GM19438 (cell line): Measurements from ENCODE around the gene NTHL1.

ENCODE experiments used
- ATAC-seq: cut with Tn5 transposase; IDR thresholded peaks from one replicate; pipeline ENCODE4 v1.9.1; 2021; ENCODE audit warnings: low read depth; ENCODE audit not compliant: unreplicated experiment

Gene NTHL1

DNA sequence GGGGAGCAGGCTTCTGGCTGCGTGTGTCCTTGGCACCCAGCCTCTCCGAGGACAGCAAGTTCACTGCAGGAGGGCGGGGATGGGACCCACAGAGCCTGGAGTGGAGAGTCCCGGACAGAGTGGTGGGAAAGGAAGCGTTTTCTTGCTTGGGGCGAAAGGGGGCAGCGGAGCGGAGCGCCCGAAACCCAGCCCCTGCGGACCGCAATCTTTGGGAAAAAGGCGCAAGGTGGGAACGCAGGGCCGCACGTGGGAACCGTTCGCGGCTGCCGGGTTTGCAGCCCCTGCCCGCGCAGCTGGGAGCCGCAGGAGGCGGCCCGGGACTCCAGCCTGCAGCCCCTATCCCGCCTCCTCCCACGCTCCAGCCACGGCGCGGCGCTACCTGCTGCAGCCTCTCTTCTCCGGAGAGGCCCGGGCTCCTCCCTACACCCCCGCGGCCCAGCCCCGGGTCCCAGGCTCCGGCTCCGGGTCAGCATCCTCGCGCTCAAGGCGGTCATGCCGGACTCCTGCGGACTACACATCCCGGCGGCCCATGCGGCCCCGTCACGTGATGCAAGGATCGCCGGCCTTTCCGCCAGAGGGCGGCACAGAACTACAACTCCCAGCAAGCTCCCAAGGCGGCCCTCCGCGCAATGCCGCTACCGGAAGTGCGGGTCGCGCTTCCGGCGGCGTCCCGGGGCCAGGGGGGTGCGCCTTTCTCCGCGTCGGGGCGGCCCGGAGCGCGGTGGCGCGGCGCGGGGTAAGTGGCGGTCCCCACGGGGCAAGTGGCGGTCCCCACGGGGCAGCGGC, at the start of gene NTHL1, which contains the start of gene TSC2:
Gene NTHL1 (minus strand): TSS at position 505 of the 786 bp plus-strand sequence. CDS start 11 bp downstream, at position 494.
Gene TSC2 (plus strand): TSS at position 656 of the 786 bp plus-strand sequence. CDS start 631 bp downstream, outside the sequence.
- ATAC-seq: peak; percentile 89

DNA sequence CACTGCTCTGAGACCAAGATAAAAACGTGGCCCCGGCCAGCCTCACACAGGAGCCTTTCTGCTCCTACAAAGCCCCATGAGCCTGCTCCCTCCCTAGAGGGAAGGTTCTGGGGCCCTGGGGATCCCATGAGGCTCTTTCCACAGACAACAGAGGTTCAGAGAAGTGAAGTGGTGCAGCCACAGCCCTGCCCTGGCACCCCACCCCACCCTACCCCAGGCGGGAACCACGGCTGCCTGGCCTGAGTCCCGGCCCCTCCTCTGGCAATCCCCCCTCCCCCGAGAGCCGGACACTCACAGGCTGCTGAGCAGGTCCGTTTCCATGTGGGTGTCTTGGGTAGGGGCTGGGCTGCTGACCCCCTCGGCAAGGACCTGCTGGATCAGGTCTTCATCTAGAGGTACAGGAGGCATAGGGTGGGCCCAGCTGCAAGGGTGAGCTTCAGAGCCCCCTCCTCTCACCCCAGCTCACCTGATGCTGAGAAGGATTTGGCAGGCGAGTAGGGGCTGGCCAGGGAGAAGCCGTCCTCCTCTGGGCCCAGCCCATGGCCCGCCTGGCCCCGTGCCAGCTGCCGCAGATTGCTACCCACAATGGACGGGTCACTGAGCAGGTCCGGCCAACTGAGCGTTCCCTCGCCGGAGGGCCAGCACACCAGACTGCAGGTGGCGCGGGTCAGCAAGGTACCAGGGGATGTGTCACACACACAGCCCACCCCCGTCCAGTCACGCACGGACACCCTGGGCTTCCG, 49.4 kb upstream of the NTHL1 start:
- ATAC-seq: no peak

DNA sequence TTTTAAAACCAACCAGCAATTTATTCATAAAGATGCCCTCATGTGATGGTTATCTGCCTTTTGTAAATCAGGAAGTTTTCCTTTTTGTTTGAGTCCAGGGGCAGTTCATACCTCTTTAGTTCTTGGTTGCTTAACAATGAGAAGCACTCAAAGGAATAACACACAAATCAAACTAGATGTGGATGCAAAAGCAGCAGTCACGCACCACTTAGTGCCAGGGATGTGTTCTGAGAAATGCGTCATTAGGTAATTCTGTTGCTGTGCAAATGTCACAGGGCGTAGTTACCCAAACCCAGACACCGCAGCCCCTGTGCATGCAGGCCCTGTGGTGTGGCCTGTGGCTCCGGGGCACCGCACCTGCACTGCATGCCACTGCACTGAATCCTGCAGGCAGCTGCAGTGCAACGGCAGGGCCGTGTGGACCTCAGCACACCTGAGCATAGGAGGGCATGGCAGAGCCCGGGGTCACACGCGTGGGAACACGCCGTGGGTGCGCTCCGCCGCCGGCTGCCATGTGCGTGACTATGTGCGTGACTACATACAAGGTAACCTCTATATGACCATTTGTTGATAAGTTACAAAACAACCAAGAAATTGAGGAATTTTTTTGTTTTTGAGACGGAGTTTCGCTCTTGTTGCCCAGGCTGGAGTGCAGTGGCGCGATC, 48.4 kb upstream of the NTHL1 start:
- no peak for ATAC-seq

GRCh38 chr16:2095315-2095853, 47.8 kb upstream of the NTHL1 start:
- no peak for ATAC-seq

DNA sequence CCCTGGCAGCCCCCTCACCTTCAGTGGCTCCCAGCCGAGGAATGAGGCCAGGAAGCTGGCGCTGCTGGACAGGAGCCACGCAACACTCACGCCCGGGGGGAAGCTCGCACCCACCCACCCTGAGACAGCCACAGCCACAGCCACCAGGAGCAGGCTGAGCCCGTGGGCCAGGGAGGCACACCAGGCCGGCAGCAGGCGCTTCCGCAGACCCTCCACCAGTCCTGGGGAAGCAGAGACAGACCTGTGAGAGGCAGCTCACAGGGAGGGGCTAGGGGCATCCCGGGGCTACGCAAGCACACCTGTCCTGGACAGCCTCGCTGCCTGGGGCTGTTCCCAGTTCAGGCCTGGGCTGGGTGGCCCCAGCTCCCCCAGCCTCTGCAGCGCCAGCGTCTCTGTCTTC, 46.2 kb upstream of the NTHL1 start:
- ATAC-seq: no peak

- no peak for ATAC-seq
Observed at GRCh38 chr16:2092866-2093265, 45.2 kb upstream of the NTHL1 start.

DNA sequence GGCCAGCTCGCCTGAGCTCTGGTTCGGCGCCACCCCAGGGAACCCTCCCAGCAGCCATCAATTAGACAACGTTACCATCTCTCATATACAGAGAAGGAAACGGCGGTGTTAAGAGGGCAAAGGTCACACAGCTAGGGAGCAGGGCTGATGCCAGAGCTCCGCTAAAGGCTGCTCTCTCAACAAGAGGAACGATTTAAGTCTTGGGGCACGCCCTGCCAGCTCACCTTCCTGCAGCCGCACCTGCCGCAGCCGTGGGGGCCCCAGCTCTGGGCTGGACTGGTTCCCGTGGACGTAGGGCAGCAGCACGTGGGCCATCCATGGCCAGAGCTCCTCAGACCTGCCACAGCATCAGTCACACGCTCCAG, 44.6 kb upstream of the NTHL1 start:
- no peak for ATAC-seq

GRCh38 chr16:2091547-2092255, 44.1 kb upstream of the NTHL1 start:
- ATAC-seq: no peak

- ATAC-seq: no peak
Observed at GRCh38 chr16:2090777-2091546, 43.3 kb upstream of the NTHL1 start.

- no peak for ATAC-seq
Observed at GRCh38 chr16:2090481-2090776, 42.8 kb upstream of the NTHL1 start.

- ATAC-seq: no peak
Observed at GRCh38 chr16:2089706-2090480, 42.3 kb upstream of the NTHL1 start.

DNA sequence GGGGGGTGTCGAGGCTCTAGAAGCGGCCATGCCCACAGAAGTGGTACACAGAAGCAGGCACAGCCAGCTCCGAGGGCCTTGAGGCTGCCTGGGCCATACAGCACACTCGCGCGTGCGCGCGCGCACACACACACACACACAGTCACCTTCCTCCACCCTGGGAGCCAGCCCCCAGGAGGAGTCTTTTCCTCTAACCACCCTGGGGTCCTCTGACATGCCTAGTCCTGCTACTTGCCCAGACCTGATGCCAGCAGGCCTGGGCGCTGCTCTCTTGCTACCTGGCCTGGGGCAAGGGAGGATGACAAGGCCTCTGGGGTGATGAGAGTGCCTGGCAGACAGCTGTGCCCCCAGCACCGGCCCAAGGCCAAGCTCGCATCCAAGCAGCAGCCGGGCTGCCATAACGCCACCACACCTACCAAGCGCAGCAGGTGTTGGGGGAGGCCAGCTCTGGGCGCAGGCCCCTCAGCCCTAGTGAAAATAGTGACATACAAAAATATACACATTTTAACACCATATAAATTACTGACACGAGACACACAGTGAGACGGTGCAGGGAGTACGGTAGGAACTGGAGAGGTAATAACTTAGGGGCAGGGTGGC, 41.2 kb upstream of the NTHL1 start:
- no peak for ATAC-seq

DNA sequence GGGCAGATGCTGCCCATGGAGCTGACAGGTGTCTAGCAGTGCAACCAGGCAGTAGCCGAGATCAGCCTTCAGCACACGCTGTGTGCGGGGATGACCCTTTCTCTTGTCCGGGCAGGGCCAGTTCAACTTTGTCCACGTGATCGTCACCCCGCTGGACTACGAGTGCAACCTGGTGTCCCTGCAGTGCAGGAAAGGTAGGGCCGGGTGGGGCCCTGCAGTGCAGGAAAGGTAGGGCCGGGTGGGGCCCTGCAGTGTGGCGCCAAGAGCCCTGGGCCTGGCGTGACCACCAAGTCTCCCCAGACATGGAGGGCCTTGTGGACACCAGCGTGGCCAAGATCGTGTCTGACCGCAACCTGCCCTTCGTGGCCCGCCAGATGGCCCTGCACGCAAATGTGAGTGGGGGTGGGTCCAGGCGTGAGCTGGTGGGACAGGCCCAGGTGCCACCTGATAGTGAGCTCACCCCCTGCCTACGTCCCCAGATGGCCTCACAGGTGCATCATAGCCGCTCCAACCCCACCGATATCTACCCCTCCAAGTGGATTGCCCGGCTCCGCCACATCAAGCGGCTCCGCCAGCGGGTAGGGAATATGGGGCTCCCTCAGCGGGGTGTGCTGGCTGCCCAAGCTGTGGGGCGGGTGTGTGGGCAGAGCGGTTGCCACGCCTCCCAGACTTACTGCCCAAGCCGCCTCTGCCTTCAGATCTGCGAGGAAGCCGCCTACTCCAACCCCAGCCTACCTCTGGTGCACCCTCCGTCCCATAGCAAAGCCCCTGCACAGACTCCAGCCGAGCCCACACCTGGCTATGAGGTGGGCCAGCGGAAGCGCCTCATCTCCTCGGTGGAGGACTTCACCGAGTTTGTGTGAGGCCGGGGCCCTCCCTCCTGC, 40.4 kb upstream of the NTHL1 start:
- no peak for ATAC-seq

DNA sequence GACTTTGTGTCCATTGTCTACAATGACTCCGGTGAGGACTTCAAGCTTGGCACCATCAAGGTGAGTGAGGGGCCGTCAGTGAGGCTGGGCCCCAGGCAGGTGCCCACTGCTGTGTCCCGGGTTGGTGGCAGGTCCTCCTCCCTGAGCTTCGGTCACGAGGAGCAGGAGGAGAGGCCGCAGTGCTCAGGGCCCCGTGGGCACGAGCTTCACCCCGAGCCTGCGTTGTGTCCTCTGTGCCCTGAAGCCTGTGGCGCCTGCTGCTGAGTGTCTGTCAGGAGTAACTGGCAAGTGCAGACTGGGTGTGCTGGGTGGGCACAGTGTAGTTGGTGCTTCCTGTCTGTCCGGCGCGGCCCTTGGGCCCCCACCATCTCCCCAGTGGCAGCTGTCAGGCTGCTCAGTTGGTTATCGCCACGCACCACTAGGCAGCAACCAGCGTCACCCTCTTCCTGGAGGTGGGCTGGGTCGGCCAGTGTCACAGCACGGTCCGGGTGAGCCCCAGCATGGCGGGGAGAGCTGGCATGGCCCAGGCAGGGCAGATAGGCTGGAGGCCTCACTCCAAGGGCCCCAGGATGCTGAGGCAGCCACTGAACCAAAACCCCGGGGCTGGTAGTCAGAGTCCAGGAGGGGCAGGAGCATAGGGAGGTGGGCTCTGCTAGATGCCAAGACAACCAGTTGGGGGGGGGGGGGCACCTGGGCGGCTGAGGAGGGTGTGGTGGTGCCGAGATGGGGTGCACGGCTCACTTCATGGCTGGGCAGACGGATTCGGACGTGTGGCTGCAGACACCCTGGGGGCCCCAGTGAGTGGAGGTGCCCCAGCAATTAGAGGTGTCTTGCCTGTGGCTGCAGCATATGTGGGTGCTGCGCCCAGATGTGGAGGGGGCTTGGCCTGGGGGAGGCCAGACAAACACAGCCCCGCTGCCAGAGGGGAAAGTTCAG, 39.4 kb upstream of the NTHL1 start:
- no peak for ATAC-seq

- ATAC-seq: no peak
Observed at GRCh38 chr16:2086106-2086742, 38.6 kb upstream of the NTHL1 start.

DNA sequence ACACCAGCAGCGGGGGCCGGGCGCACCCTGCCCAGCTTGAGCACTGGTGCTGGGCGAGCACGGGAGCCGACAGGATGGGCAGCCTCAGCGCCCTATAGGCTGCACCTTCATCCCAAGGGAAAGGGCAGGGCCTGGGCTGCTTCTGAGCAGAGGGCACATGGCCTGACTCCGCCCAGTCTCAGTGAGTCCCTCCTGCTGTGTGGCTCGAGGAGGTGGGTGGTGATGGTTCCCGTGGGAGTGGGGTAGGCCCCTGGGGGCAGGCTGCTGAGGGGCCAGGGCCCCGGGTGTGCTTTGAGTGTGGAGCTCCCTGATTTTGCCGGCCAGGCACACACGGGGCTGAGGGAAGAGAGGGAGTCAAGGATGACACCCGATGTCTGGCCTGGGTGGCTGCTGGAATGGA, 38.0 kb upstream of the NTHL1 start:
- no peak for ATAC-seq
